Stomach (tissue), 4 donors: Measurements from ENCODE around the gene TMEM120B.

Experiments used
- EP300 ChIP-seq: sonication (generic); formaldehyde crosslinking; IDR thresholded peaks from one replicate; pipeline ENCODE4 v1.6.1; 2017; ENCODE audit warnings: antibody characterized with exemption
- POLR2A ChIP-seq, 4 donors: fragments of 450-650 bp; IDR thresholded peaks; one replicate each; pipeline ENCODE4 v1.6.1; 2016; ENCODE audit warnings: antibody characterized with exemption in 4 of 4, control low read depth in 2 of 4, mild to moderate bottlenecking in 1 of 4, moderate library complexity in 1 of 4
- POLR2AphosphoS5 ChIP-seq, 3 donors: sonication (generic); formaldehyde crosslinking; IDR thresholded peaks; one replicate each; pipeline ENCODE4 v1.6.1; 2016; ENCODE audit warnings: antibody characterized with exemption in 3 of 3
- TF ChIP-seq, protein P1 (sequence below), 7 experiments: fragments of 450-650 bp in 4 of 7; fragments of 200-600 bp in 3 of 7; sonication (generic) in 3 of 7; IDR thresholded peaks; one replicate each; pipeline ENCODE4 v1.5.1; 2016 to 2019; ENCODE audit warnings: antibody characterized with exemption in 7 of 7, control low read depth in 2 of 7, mild to moderate bottlenecking in 1 of 7

GRCh38 chr12:121697093-121697698 lies 15.4 kb upstream of the TMEM120B start:
- TF ChIP-seq POLR2A (IDR thresholded peaks at IDR 0.05) (no peak), POLR2AphosphoS5 (IDR thresholded peaks at IDR 0.05) (no peak), EP300 (no peak)
- TF ChIP-seq, protein P1, sequence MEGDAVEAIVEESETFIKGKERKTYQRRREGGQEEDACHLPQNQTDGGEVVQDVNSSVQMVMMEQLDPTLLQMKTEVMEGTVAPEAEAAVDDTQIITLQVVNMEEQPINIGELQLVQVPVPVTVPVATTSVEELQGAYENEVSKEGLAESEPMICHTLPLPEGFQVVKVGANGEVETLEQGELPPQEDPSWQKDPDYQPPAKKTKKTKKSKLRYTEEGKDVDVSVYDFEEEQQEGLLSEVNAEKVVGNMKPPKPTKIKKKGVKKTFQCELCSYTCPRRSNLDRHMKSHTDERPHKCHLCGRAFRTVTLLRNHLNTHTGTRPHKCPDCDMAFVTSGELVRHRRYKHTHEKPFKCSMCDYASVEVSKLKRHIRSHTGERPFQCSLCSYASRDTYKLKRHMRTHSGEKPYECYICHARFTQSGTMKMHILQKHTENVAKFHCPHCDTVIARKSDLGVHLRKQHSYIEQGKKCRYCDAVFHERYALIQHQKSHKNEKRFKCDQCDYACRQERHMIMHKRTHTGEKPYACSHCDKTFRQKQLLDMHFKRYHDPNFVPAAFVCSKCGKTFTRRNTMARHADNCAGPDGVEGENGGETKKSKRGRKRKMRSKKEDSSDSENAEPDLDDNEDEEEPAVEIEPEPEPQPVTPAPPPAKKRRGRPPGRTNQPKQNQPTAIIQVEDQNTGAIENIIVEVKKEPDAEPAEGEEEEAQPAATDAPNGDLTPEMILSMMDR (IDR thresholded peaks at IDR 0.05) = peak in 5 of 7 experiments; percentile 34 to 80 (median 43)
